ENCODE data around the gene SDF2L1.
"Not testable (repeated sequence)": the region's sequence is repeated elsewhere in the genome, so short reads cannot be mapped to it uniquely, and the experiment has no call there.

The SDF2L1 gene

DNA sequence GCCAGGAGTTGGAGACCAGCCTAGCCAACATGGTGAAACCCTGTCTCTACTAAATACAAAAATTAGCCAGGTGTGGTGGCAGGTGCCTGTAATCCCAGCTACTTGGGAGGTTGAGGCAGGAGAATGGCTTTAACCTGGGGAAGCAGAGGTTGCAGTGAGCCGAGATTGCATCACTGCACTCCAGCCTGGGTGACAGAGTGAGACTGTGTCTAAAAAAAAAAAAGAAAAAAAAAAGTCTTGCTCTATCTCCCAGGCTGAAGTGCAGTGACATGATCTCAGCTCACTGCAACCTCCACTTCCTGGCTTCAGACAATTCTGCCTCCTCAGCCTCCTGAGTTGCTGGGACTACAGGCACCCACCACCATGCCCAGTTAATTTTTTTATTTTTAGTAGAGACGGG is 4.7 kb upstream of the SDF2L1 start:
- not testable (repeated sequence) for DNase-seq

DNA sequence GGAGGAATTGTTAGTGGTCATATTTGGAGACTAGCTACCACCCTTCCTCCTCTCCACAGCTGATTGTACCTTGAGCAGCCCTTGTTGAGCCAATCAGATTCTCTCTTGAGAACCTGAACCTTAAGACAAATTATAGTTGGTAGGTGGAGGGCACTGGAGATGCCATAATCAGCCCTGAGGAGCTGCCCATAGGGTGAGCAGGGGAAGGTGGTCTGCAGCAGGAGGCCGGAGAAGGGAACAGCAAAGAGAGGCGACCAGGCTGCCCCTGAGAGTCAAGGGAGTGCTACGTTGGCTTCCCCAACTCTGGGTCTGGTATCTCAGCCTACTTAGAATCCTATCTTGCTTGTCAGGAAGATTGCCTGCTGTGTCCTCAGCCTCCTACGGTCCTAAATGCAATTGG is 2.7 kb upstream of the SDF2L1 start:
- no peak for DNase-seq

GRCh38 chr22:21640810-21641209 is 1.3 kb upstream of the SDF2L1 start:
- no peak for DNase-seq

DNA sequence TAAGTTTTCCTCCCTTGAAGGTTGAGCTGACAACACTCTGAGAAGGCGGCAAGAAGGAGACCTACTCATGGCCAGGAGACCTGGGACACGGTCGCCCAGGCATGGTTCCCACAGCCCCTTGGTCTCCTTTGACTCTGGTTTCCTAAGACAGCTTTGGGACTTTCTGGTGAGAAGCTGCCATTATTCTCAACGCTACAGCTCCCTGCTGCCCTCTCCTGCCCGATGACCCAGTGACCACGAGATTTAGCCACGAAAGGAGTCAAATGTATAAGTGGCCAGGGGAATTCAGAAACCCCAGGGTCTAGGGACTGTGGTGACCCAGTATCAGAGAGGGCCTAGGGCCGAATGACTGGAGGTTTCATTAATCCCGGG is 699 bp upstream of the SDF2L1 start:
- DNase-seq = peak; percentile 7

- peak; percentile 61 for DNase-seq
These were observed 714 bp downstream of the SDF2L1 start for GRCh38 chr22:21642584-21643448.

GRCh38 chr22:21643533-21644357 is 1.6 kb downstream of the SDF2L1 start:
- no peak for DNase-seq

- DNase-seq = not testable (repeated sequence)
These were observed 3.4 kb downstream of the SDF2L1 start for GRCh38 chr22:21645513-21645912.

- peak; percentile 73 for DNase-seq
These were observed 4.8 kb downstream of the SDF2L1 start for GRCh38 chr22:21646608-21647590.

DNA sequence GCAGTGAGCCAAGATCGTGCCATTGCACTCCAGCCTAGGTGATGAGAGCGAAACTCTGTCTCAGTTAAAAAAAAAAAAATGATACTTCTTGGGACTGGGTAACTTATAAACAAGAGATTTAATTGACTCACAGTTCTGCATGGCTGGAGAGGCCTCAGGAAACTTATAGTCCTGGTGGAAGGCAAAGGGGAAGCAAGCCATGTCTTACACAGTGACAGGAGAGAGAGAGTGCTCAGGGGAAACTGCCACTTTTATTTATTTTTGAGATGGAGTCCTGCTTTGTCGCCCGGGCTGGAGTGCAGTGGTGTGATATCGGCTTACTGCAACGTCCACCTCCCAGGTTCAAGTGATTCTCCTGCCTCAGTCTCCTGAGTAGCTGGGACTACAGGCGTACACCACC is 8.2 kb downstream of the SDF2L1 start:
- no peak for DNase-seq

DNA sequence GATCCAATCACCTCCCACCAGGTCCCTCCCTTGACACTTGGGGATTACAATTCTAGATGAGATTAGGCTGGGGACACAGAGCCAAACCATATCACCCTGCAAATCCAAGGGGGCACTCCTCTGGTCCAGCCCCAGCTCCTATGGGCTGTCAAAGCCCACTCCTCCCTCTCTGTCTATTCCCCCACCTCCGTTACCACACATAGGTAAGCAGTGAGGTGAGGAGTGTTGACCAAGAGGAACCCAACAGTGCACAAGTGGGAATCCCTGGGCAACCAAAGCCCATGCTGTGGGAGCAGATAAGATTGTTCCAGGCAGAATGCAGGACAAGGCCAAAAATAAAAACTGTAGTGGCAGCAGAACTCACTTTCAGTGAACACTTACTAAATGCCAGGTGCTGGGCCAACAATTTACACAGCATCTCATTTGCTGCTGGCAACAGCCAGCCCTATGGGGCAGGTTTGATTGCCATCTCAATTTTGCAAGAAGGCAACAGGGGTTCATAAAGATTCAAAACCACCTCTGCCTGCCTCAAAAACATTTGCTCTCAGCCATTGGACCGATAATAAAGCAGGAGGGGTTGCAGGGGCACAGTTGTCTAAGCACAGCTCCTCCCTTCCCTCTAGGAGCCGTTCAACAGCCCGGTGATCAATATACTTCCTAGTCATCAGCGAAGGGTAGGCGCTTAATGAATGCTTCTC is 8.9 kb downstream of the SDF2L1 start:
- DNase-seq = peak; percentile 24

DNA sequence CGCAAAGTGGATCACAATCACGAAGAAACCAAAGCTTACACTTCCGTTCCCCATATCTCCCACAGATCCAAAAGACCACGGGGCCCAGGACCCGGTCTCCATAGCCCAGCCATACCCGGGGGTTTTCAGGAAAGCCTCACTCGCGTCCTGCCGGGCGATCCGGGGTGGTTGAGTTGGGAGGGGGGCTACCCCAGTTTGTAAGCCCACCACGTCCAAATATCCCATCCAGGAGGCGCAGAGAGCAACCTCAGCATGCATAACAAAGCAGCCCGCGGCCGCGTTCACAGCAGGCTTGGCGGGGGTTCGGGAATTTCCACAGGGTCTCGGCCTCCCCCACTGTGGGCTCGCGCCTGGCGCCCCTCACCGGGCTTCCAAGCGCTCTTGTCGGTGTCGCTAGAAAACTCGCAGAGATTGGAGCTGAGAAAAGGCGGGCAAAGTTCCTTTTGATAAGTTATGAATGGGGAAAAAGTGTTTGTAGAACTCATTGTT is 9.5 kb downstream of the SDF2L1 start:
- no peak for DNase-seq

GRCh38 chr22:21652010-21652546 is 10.0 kb downstream of the SDF2L1 start:
- DNase-seq = peak; percentile 87

GRCh38 chr22:21652547-21653545 is 10.7 kb downstream of the SDF2L1 start:
- no peak for DNase-seq

GRCh38 chr22:21657020-21657359 is 14.9 kb downstream of the SDF2L1 start:
- DNase-seq = no peak

DNA sequence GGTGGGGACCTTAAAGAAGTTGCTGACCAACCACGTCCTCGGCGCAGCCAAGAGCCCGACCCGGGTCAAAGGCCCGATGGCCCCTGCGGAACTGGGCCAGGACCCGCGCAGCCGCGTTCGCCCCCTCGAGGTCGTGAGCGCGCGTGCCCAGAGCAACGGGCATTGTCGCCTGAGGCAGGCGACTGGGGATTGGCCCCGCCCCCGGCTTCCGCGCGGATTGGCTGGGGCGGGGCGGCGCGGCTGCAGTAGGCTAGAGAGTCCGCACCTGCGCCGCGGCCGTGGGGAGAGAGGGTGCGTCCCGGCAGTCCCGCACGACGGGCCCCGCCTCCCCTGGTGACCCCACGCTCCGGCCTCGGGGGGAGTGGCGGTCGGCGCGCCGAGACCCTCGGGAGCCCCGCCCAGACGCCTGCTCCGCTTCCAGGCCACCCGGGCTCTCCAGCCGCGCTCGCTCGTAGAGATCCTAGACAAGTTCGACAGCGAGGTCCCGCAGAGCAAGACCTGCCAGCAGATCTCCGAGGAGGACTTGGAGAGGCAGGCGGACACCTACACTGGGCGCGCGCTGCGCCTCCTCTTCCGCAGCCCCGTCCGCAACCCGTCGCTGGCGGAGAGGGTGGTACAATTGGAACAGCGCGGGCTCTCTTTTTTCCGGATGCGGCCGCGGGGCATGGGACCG is 15.4 kb downstream of the SDF2L1 start:
- DNase-seq = peak; percentile 86

DNA sequence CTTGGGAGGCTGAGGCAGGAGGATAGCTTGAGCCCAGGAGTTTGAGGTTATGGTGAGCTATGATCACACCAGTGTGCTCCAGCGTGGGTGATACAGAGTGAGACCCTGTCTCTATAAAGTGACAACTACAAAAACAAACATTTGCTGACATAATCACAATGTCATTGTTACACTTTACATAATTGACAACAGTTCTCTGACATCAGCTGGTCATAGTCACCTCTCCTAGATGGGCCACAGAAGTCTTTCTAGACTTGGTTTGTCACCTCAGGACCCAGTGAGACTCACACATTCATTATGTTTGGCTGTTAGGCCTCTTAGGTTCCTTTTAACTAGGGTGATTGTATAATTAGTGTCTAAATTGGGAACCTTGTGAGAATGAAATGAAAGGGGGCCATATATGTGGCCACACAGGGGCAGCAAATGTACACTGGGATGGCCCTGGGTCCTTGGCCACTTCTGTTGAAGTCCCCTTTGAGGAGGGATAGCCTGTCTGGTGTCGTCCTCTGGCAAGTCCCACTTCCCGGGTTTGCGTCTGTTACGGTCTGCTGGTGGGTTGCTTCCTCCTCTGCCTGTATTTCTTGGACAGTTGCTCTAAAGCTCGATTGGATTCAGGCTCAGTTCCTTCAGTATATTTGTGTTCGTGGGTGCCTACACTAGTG is 17.9 kb downstream of the SDF2L1 start:
- DNase-seq = no peak

DNA sequence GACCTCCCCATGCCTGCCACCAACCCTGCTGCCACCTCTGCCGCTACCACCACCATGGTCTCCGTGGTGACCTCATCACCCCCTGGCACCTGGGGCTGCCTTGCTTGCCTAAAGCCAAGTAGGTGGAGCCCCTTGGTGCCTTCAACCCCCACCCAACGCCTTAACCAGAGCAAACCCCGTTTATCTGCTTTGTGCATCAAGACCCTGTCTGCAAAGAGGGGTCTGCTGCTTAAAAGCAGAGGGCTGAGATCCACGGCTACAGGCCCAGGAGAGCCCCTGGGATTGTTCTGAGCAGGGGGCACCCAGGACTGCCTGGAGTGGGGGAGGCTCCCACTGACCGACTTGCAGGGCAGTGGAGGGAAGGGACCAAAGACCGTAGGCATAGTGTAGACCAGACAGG is 18.8 kb downstream of the SDF2L1 start:
- DNase-seq = no peak

DNA sequence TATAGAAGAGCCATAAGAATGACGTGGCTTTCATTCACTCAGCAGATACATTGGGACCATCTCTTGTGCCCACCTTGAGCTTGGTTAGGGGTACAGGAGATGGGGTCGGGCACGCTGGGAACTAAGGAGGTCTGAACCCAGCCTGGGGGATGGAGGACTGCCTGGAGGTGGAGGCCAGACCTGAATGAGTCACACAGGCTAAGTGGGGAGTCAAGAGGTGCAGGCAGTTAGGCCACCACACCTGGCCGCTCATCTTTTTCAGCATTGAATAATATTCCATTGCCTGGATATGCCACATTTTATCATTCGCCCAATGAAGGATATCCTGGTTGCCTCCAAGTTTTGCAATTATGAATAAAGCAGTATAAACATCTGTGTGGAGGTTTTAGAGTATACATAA is 19.9 kb downstream of the SDF2L1 start:
- no peak for DNase-seq

- no peak for DNase-seq
These were observed 21.6 kb downstream of the SDF2L1 start for GRCh38 chr22:21663738-21664137.
